IMR-90 (cell line): ENCODE data around the gene TXNDC12.

Experiments used
- BHLHE40 ChIP-seq: fragments of 150-350 bp; IDR thresholded peaks from 2 replicates; pipeline ENCODE4 v1.6.1; 2016; ENCODE audit warnings: mild to moderate bottlenecking, low read depth, low read length
- CTCF ChIP-seq: conservative IDR thresholded peaks from 2 replicates; pipeline ENCODE4 v1.5.1; 2012; ENCODE audit warnings: mild to moderate bottlenecking, low read depth, low read length, improper control_type of control experiment
- ELK1 ChIP-seq: fragments of 150-350 bp; IDR thresholded peaks from 2 replicates; pipeline ENCODE4 v1.6.1; 2016; ENCODE audit warnings: low read depth, mild to moderate bottlenecking, low read length, moderate library complexity, borderline replicate concordance
- MAFK ChIP-seq: IDR thresholded peaks from 2 replicates; pipeline ENCODE4 v1.6.1; 2012; ENCODE audit warnings: low read depth, low read length, improper control_type of control experiment
- MAZ ChIP-seq: IDR thresholded peaks from 2 replicates; pipeline ENCODE4 v1.6.1; 2012; ENCODE audit warnings: low read depth, mild to moderate bottlenecking, low read length, improper control_type of control experiment, moderate library complexity, borderline replicate concordance
- MXI1 ChIP-seq: IDR thresholded peaks from 2 replicates; pipeline ENCODE4 v1.6.1; 2012; ENCODE audit warnings: low read depth, mild to moderate bottlenecking, low read length, moderate library complexity, borderline replicate concordance
- POLR2A ChIP-seq: IDR thresholded peaks from 2 replicates; pipeline ENCODE4 v1.6.1; 2012; ENCODE audit warnings: mild to moderate bottlenecking, low read depth, low read length
- RAD21 ChIP-seq: IDR thresholded peaks from 2 replicates; pipeline ENCODE4 v1.6.1; 2012; ENCODE audit warnings: low read length, improper control_type of control experiment
- RCOR1 ChIP-seq: IDR thresholded peaks from 2 replicates; pipeline ENCODE4 v1.6.1; 2012; ENCODE audit warnings: mild to moderate bottlenecking, low read length, improper control_type of control experiment; ENCODE audit not compliant: insufficient replicate concordance
- SMC3 ChIP-seq: fragments of 150-350 bp; IDR thresholded peaks from 2 replicates; pipeline ENCODE4 v1.6.1; 2016; ENCODE audit warnings: low read depth, mild to moderate bottlenecking, antibody characterized with exemption, low read length, moderate library complexity
- USF2 ChIP-seq: fragments of 150-350 bp; IDR thresholded peaks from 2 replicates; pipeline ENCODE4 v1.6.1; 2017; ENCODE audit warnings: mild to moderate bottlenecking, antibody characterized with exemption, low read length, low read depth

- TF ChIP-seq CTCF: no peak
- no peak for TF ChIP-seq POLR2A
- no peak for TF ChIP-seq RCOR1
- no peak for TF ChIP-seq ELK1
- no peak for TF ChIP-seq MXI1
- no peak for TF ChIP-seq MAZ
- no peak for TF ChIP-seq RAD21
- no peak for TF ChIP-seq SMC3
- no peak for TF ChIP-seq USF2
- no peak for TF ChIP-seq MAFK
- no peak for TF ChIP-seq BHLHE40
Observed at GRCh38 chr1:52063192-52063591, 8.2 kb upstream of the TXNDC12 start.
